ENCODE measurements around the gene CMTM8.

GRCh38 chr3:32275506-32275905, 37.0 kb downstream of the CMTM8 start:
- TF ChIP-seq POLR2AphosphoS5 (IDR thresholded peaks at IDR 0.05; ENCODE audit: low read depth, low read length) (no peak), REST (IDR thresholded peaks at IDR 0.05; ENCODE audit: insufficient read depth in 1 of 2, low read depth in 2 of 2, low read length in 2 of 2) (no peak), TAF1 (IDR thresholded peaks at IDR 0.05; ENCODE audit: borderline replicate concordance, insufficient read depth, low read length) (no peak)
